Stimulated activated CD8-positive, alpha-beta memory T cell treated with anti-CD3 and anti-CD28 coated beads, Interleukin-7, amount 100 ng/mL, for 1 hour (primary cell): ENCODE results near the gene SIGLEC14.
A peak's percentile ranks its signal among the peaks of the same experiment; 100 is the strongest.
"Not testable (repeated sequence)": the region's sequence is repeated elsewhere in the genome, so short reads cannot be mapped to it uniquely, and the experiment has no call there.

Experiments
- DNase-seq, 2 donors: peaks; one replicate each; pipeline ENCODE4 v3.0.0-alpha.2; 2020; ENCODE audit warnings: low read depth in 2 of 2

Gene SIGLEC14

DNA sequence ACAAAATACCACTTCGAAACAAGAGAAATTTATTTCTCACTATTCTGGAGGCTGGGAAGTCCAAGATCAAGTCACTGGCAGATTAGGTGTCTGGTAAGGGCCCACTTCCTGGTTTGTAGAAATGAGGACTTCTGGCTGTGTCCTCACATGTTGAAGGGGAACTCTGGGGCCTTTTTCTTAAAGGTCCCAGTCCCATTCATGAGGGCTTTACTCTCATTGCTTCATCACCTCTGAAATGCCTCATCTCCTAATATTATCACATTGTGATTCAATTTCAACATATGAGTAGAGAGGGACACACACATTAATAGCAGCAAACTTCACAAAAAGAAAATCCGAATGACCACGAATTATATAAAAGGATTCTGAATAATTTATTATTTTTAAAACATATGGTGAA lies 21.6 kb upstream of the SIGLEC14 start:
- DNase-seq, result no peak

DNA sequence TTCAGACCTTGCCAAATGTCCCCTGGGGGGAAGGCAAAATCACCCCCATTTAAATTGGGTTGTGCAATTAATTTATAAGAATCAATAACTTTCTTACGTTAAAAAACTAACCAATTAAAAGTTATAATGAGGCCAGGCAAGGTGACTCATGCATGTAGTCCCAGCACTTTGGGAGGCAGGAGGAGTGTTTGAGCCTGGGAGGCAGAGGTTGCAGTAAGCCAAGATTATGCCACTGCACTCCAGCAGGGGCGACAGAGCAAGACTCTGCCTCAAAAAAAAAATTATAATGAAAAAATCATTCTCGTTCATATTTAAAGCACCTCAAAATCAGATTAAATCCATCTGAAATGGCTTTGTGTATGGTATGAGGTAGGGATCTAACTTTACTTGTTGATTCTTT lies 18.4 kb upstream of the SIGLEC14 start:
- DNase-seq, result no peak

DNA sequence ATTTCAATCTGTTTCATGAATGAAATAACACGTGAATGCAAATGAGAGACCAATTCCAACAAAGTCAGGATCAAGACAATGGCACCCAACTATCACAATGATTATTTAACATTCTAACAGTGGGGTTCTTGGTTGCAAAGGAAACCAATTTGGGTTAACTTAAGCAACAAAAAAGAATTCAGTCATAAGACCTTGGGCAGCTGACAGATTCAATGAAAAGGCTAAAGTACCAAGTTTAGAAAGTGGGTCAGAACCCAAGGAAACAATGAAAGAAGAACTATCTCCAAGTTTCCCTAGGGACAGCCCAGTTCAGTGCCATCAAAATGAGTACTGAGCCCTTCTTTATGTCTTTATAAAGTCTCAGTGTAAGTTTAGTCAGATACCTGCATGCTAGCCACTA lies 17.5 kb upstream of the SIGLEC14 start:
- no peak for DNase-seq

DNA sequence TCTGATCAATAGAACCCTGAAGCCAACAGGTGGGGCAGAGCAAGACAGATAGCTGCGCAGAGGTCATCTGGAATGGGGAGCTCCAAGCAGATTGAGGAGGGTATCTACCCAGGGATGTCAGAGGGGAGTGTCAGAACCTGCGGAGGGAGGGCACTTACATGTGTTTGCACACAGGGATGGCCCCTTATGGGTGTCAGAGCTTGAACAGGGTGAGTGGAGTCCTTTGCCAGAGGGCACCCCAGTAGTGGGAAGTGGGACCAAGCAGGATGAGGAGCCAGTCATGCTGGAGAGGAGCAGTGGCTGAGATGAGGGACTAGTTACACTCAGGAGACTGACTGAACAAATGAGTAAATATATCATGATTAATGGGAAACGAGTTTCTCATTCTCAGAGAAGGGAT lies 17.0 kb upstream of the SIGLEC14 start:
- DNase-seq, result no peak

DNA sequence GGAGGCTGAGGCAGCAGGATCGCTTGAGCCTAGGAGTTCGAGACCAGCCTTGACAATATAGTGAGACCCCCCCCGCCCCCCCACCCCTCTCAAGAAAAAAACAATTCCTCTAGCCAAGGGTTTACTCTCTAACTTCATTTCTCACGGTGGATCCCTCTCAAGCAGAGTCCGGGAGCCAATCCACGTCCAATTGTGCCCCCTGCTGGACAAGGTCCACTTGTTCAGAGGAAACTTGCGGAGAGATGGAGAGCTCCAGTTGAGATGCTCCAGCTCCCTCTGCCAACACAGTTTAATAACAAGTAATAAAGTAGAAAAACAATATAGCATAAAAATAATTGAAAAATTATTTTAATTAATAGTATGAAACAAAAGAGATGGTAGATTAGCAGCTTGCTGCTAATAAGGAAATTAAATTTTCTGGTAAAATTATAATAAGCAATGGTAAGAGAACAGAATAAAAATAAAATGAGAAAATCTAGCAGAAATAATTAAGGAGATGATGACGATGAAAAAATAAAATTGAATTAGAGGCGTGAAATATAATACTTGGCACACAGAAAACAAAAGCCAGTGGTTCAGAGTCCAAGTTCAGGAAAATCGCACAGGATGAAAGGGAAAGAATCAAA lies 14.5 kb upstream of the SIGLEC14 start:
- peak in 1 of 2 donors; percentile 14 for DNase-seq

DNA sequence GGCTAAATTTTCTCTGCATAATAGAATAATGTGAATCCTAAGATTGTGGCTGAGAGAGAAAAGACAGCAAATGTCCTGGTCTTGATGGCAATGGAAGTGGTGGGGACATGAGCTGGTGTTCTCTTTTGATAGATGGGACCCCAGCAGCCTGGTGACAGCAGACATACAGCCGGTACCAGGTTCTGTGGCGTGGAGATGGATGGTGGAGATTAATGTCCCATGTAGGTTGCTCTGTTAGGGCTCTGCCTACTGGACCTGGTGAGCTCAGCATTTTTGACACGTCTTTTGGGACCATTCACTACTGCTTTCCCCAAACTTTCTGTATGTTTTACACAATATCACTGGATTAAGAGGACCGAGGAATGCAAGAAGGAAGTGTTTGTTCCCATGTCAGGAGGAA lies 8.2 kb upstream of the SIGLEC14 start:
- DNase-seq, result no peak

DNA sequence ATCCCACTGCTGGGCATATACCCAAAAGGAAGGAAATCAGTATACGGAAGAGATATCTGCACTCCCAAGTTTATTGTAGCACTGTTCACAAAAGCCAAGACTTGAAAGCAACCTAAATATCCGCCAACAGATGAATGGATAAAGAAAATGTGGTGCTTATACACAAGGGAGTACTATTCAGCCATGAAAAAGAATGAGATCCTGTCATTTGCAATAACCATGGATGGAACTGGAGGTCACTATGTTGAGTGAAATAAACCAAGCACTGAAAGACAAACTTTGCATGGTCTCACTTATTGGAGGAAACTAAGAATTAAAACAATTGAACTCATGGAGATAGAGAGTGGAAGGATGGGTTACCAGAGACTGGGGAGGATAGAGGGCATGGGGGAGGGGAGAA lies 6.5 kb upstream of the SIGLEC14 start:
- DNase-seq, result no peak

DNA sequence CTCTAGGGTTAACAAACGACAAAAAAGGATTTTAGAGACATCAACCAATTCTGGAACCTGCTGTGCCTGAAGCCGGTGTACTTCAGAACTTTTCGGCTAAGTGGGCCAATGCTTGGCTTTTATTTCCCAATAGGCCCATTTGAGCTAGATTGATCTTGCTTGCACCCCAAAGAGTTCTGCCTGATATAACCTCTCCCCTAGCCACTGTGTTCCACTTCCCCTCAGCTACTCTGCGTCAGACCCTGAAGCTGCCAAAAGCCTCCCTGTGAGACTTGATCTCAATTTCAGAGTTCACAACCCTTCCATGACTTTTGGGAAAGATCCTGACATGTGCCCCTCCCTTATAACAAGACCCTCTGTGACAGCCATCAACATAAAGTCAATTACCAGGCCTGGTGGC lies 5.6 kb upstream of the SIGLEC14 start:
- no peak for DNase-seq

DNA sequence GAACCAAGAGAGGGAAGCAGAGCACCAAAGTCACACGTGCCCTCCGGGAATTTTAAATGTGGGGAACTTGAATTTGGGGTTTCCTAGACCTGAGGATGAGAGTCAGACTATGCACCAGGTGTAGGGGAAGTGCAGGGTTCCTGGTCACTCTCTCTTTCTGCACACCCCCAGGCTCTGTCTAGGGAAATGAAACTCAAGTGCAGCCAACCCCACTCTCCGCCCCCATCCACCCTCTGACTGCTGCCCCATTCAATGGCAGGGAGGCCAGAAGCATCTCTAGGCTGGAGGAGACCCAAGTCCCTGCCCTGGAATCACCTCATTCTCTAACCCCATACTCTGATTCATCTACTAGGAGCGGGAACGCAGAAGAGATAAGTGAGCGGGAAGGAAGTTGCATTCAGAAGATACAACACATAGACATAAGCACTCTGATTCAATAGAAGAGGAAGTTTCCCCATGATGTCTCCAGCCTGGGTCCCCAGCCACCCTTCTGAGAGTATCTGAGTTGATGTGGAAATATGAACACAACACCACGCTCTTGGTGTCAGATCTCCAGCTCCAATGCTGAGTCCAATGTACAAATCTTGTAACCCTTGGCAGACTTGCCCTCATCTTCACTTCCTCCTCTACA lies 4.7 kb upstream of the SIGLEC14 start:
- no peak for DNase-seq

DNA sequence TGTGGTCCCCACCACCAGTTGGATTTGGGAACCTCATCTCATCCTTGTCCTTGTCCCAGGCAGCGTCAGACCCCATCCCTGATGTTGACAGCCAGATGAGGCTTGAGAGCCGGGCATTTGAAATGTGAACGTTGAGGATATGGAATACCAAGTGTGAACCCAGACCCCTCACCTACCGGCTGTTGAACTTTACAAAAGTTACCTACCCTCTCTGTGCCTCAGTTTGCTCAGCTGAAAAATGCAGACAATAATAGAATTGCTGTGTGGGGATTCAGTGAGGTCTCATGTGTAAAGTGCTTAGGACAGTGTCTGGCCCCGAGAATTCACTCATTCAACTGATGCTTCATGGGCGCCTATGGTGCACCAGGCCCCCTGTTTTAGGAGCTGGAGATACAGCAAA lies 693 bp upstream of the SIGLEC14 start:
- DNase-seq, result no peak

DNA sequence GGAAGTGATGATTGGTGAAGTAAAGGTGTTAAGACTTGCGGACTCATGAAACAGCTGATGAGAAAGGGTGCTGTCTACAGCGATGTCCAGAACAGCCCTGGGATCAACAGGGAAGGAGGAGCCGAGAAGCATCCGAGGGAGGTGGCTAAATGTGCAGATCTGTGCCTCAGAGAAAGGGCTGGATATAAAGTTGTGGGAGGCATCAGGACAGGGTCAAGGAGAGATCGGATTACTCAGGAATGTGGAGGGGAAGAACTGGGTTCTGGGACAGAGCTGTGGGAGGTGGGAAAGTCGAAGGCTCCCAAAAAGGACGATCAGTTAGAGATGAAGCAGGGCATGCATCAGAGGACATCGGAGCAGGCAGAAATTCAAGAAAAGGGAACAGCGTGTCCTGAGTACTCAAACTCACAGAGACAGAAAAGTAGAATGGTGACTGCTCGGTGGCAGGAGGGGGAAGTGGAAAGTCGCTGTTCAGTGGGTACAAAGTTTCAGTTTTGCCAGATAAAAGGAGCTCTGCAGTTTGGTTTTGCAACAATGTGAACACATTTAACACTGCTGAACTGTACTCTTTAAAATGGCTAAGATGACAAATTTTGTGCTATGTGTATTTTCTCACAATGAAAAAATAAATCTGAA lies 1.9 kb downstream of the SIGLEC14 start:
- no peak for DNase-seq

DNA sequence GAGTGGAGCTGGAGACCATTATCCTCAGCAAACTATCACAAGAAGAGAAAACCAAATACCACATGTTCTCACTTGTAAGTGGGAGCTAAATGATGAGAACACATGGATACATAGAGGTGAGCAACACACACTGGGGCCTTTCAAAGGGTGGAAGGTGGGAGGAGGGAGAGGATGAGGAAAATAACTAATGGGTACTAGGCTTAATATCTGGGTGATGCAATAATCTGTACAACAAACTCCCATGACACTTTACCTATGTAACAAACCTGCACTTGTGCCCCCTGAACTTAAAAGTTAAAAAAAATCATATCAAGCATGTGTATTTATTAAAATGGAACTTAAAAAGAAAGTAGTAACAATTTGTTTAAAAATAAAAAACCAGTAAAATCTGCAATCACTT lies 5.0 kb downstream of the SIGLEC14 start:
- no peak for DNase-seq

DNA sequence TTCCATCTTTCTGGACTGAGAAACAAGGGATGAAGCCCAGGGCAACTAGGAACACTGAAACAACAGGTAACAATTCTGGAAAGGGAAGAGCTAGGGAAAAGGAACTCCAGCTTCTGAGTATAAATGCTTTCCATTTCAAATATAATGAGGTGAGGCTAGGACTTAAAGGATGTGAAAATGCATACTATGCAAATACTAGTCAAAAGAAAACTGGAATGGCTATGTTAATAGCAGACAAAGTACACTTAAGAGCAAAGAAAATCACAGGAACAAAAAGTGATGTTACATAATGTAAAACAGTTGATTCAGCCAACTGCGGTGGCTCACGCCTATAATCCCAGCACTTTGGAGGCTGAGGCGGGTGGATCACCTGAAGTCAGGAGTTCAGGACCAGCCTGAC lies 6.2 kb downstream of the SIGLEC14 start:
- no peak for DNase-seq

DNA sequence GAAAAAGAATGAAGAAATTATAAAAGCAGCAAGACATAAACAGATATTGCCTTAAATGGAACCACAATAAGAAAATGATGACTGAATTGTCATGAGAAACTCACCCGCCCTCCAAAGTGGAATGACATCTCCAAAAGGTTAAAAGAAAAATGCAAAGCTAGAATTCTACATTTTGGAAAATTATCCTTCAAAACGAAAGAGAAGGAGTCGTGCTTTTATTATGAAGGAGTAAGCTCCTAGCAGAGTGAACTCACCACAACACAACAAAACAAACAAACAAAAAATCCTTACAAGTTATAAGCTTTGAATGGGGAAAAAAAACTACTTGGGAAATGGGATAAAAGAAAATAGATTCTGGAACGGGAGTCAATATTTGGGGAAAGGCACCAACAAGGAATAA lies 6.7 kb downstream of the SIGLEC14 start:
- DNase-seq, result no peak

DNA sequence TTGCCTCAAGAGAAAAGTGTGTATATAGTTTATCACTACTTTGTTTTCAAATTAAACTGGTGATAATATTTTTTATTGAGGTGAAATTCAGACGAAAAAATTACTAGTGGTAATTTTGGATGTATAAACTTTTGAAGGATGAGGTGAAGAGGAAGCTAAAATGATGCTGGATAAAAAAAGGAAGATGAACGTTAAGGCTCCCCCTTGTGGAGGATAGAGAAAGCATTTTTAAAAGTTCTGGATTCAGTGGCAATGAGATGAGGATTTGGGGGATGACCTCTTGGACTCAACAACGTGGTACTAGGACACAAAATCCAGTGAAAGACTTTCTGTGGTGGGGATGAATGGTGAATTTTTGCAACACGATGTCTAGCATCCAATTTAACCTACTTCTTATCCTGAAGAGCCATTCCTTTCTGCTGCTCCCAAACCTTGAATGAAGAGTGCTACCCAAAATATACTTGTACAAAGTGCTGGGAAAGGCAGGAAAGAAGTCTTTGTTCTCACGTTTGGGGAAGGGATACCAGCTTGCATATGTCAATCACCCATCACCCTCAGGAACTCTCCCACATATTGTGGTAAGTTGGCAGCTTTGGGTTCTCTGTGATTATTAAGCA lies 9.2 kb downstream of the SIGLEC14 start:
- no peak for DNase-seq

DNA sequence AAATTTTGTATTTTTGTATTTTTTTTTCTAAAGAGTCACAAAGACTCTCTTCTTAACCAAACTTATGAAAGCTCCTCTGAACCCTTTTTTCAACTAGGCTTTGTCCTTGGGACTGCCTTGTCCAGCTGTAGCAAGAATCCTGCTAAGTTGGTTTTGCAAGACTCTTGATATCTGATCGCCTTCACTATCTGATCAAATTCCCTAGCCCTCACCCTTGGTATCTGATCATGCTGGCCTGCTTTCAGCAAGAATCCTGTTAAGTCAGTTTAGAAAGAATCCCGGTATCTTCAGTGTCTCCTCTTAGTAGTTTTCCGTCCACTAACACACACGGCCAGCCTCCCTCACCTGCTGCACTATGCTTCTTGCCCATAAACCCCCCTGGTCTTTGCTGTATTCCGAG lies 14.5 kb downstream of the SIGLEC14 start:
- DNase-seq, result no peak

DNA sequence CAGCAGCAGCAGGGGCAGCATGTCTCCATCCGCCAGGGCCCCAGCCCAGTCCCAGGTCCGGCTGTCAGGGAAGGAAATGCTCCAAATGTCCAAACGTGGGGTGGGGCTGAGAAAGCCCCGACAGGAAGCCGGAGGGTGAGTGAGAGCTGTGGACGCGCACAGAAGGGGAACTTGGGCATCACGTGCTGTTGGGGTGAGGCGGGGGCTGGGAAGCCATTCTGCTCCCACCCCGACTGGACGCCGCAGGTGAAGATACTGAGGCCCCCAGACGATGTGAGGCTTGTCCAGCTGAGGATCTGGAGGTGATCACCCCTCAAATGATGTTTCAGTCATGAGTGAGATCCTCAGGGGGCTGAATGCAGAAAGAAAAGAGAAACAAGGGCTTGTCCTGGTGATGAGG lies 16.3 kb downstream of the SIGLEC14 start, which contains the start of gene SIGLEC5:
TSS of gene SIGLEC5 (minus strand) at position 87 of the 400 bp plus-strand sequence. CDS start at position 21, 66 bp downstream.
- DNase-seq, result not testable (repeated sequence)

DNA sequence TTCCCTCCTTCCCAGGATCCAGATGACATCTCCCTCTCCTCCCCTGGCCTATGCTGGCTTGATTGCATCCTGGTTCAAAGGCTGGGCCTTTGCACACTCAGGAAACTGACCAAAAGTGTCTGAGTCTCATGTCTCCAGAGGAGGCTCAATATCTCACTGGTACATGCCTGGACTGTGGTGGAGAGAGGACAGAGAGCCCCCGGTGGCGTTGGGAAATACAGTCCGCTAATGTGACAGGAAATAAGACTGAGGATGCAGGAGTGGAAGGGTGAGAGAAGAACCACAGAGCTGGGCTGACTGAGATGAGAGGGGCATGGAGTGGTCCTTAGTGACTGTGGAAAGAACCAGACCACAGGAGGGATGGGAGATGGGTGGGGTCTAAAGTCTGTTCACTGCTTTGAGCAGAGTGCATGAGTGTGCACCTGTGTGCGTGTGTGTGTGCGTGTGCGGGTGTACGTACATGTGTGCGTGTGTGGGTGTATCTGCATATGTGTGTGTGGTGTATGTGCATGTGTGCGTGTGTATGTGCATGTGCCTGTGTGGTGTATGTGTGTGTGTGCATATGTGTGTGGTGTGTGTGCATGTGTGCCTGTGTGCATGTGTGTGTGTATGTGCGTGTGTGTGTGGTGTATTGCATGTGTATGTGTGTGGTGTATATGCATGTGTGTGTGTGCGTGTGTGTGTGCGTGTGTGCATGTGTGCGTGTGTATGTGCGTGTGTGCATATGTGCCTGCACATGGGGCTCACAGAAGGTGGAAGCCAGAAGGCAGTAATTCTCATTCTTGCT lies 18.3 kb downstream of the SIGLEC14 start:
- no peak for DNase-seq

DNA sequence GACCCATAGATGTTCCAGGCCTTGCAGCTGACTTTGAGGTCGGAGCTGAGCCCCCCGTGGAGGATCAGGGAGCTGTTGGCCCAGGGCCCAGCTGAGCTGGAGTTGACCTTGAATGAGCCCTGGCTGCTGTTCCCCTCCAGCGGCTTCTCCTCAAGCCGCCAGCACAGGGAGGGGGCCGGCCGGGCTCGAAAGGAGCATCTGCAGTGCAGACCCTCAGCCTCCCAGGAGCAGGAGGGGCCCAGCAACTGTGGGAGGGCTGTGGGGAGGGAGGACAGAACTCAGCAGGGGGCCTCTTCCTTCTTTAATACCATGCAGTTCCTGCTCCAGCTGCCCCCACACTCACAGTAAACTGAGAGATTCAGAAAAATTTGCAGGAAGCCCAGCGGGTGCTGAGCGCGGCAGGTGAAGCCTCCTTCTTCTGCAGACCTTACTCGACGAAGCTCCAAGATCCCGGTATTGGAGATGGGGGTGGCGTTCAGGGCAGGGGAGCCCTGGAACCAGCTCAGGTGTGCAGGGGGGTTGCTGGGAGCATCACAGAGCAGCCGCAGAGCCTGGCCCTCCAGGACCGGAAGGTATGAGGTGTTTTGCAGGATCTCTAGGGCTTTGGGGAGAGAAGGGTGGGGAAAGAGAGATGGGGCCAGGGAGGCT lies 19.0 kb downstream of the SIGLEC14 start:
- no peak for DNase-seq

DNA sequence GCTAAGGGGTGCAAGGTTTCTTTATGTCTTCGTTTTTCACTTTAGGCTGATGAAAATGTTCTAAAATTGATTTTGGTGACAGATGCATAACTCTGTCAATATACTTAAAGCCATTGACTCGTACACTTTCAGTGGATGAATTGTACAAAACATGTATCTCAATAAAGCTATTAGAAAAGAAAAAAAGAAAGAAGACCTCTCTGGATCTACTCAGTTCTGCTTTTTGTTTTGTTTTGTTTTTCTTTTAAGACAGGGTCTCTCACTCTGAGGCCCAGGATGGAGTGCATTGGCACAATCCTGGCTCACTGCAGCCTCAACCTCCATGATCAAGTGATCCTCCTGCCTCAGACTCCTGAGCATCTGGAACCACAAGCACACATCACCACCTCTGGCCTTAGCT lies 19.9 kb downstream of the SIGLEC14 start:
- DNase-seq, result no peak

DNA sequence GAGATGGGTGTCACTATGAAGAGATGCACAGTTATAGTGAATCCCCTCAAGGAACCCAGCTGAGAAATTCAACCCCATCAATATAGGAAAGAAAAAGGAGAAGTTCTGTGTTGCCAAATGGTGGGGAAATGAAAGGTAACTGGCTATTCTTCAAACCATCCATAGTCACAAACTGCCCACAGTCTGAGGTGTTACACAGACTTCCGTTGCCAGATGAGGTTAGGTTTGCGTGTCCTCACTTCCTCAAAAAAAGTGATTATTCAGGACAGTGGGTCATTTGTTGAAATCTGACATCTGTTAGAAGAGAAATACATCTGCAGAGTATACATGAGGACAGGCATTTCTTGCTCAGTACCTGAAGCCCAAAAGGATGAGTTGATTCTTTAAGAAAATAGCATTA lies 25.4 kb downstream of the SIGLEC14 start:
- no peak for DNase-seq

DNA sequence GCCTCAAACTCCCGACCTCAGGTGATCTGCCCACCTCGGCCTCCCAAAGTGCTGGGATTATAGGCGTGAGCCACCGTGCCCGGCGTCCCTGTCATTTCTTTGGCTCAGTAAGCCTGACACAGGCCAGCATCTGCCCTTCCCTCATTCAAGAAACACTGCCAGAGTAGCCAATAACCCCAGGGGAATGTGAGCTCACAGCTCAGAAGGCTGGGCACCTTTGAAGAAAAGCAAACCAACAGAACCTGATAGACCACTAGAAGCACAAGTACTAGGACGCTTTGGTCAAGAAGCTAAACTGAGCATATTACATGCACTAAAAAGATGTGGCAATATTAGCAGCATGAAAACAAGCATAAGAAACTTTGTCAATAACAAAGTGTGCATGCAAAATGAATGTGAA lies 30.6 kb downstream of the SIGLEC14 start:
- DNase-seq, result no peak
